Fibroblast of villous mesenchyme (primary cell): Measurements from ENCODE around the gene ACIN1. TPM values are rescaled to one million over a fixed set of nuclear protein-coding genes. Genes with fewer than 3 reads are reported as not detected.

ENCODE experiments used
- DNase-seq: peaks from one replicate; pipeline ENCODE4 v3.0.0-alpha.2; 2010; ENCODE audit warnings: low read depth
- H3K4me3 ChIP-seq: 2 replicates; pipeline ENCODE4 v1.5.1; 2011; ENCODE audit warnings: low read depth, mild to moderate bottlenecking, low read length
- total RNA-seq: library from RNA; depleted of rRNA; stranded (reverse); fragments of >200 nt; gene quantifications from 2 replicates; pipeline ENCODE4 v1.2.3, GENCODE V29; 2012
- TF ChIP-seq, protein P1 (sequence below): IDR thresholded peaks from 2 replicates; pipeline ENCODE4 v1.5.1; 2012; ENCODE audit warnings: low read depth, mild to moderate bottlenecking, low read length; ENCODE audit not compliant: insufficient read depth

The ACIN1 gene
- total RNA-seq, 1 donor, result 106 TPM

DNA sequence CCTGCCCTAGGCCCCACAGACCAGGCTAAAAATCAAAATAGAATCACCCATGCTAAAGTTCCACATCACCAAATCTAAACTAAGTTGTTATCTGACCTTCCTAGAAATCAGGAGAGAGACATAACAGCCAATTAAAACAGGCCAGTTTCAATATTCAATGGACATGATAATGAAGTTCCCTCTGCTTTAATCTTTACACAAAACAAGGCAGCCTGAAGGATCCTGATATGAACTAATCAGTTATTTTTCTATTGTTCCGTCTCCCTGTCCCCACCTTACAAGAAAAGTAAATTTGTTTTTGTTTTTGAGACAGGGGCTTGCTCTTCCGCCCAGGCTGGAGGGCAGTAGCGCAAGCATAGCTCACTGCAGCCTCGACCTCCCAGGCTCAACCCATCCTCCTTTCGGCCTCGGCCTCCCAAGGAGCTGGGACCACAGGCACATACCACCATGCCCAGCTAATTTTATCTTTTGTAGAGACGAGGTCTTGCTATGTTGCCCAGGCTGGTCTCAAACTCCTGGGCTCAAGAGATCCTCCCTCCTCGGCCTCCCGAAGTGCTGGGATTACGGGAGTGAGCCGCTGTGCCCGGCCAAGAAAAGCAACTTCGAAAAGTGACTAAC lies 29.5 kb upstream of the ACIN1 start:
- H3K4me3 ChIP-seq, result no peak overlapping the region
- TF ChIP-seq, protein P1, sequence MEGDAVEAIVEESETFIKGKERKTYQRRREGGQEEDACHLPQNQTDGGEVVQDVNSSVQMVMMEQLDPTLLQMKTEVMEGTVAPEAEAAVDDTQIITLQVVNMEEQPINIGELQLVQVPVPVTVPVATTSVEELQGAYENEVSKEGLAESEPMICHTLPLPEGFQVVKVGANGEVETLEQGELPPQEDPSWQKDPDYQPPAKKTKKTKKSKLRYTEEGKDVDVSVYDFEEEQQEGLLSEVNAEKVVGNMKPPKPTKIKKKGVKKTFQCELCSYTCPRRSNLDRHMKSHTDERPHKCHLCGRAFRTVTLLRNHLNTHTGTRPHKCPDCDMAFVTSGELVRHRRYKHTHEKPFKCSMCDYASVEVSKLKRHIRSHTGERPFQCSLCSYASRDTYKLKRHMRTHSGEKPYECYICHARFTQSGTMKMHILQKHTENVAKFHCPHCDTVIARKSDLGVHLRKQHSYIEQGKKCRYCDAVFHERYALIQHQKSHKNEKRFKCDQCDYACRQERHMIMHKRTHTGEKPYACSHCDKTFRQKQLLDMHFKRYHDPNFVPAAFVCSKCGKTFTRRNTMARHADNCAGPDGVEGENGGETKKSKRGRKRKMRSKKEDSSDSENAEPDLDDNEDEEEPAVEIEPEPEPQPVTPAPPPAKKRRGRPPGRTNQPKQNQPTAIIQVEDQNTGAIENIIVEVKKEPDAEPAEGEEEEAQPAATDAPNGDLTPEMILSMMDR, result no peak
- DNase-seq, result no peak

GRCh38 chr14:23123419-23123818 lies 28.5 kb upstream of the ACIN1 start:
- TF ChIP-seq, protein P1, result no peak
- no peak overlapping the region for H3K4me3 ChIP-seq
- DNase-seq, result peak; percentile 13

DNA sequence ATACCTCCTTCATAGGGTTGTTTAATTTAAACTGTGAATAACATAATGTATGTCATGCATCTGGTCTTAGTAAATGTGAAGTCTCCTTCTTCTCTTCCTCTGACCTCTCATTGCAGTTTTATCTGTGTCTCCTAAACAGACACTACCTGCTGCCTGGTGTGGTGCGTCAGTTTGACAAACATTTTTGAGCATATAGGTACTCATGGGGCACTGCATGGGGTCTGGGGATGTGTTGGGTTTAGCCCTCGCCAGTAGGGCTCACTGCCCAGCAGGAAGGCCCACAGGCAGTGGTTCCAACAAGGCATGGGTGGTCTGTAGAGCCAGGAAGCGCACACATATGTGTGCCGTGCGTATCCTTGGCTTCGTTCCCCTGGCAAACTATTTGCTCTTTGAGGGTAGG lies 27.1 kb upstream of the ACIN1 start:
- TF ChIP-seq, protein P1, result no peak
- DNase-seq, result no peak
- no peak overlapping the region for H3K4me3 ChIP-seq

- TF ChIP-seq, protein P1, result no peak
- peak; percentile 87 for DNase-seq
- no peak overlapping the region for H3K4me3 ChIP-seq
Observed at GRCh38 chr14:23121361-23121771, 26.4 kb upstream of the ACIN1 start.

- TF ChIP-seq, protein P1, result peak; percentile 100
- peak; percentile 88 for DNase-seq
Observed at GRCh38 chr14:23120541-23121251, 25.8 kb upstream of the ACIN1 start.

DNA sequence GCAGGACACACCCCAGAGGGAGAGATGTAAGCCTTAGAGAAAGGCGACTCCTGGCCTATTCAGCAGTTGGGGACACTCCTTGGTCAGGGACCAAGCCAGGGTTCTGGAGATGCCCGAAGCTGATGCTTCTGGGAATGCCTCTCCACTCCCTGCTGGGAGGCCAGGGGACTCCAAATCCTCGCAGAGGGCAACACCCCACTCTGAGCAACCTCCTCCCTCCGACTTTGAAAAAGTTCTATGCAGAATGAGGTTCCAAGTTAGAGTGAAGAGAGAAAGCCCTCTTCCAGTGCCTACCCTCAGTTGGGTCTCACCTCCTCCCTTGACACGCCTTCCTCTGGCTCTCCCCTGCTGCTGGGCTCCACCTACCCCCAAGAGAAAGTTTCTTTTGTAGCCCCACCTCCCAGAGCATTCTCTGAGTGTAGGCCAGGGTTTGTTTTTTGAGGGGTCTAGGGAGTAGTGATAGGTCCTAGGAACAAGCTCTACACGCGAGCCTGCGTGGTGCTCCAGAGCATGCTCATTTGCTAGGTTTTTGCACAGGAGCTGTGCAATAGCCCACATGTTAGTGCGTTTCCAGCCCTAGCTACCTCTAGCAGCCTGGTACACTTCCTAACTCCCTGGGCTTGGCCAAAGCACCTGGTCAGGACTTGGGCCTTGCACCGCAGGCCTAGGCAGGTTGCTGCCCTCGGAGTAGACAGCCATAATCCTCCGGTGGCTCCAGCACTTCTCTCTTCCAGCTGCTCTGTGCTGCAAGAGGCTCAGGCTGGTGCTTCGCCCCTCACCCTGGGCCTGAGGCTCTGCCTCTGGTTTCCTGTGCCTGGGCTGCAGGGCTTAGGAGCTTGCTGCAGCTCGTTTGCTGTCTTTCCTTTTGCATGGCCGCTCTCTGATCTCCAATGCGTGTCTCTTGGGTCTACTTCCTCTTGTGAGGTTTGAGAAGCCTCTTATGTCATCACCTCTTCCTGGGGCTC lies 24.7 kb upstream of the ACIN1 start:
- TF ChIP-seq, protein P1, result no peak
- H3K4me3 ChIP-seq, result no peak overlapping the region
- no peak for DNase-seq

More at GRCh38 chr14:23120541-23121251, 25.8 kb upstream of the ACIN1 start:
- no peak overlapping the region for H3K4me3 ChIP-seq
